ENCODE results near the gene EXOC3L4. TPM values are rescaled to one million over a fixed set of nuclear protein-coding genes. Genes with fewer than 3 reads are reported as not detected.
A peak's percentile ranks its signal among the peaks of the same experiment; 100 is the strongest.

EXOC3L4 gene
- total RNA-seq, 1 experiment from 2014 or later, result not detected

DNA sequence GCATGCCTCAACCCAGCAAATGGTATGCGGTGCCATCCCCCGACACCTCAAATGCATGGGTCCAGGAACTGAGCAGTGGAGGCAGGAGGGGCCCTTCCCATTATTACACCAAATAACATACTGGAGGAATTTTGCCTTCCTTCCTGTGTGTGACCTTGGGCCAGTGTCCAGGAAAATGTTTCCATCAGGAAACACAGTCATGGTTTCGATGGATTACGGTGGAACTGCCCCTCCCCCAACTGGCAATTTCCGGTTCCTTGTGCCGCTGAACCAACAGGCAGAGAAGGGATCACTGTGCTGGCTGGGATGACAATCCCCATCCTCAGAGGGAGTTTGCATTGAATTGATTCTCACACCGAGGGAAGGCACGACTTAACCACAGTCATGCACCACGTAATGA, 28.1 kb upstream of the EXOC3L4 start:
- CTCF ChIA-PET, result no interaction called here
- intact Hi-C loops (cut with micrococcal nuclease), result loop anchor here (2.0 kb wide), 1 partner anchor 56 kb away; no protein-coding TSS in a partner anchor
- TF ChIP-seq CTCF (IDR thresholded peaks at IDR 0.05; ENCODE audit: unreplicated experiment), result no peak
- no TSS peak for BruUV-seq (replicated peaks)
- Mint-ChIP-seq H3K36me3 (ENCODE audit: insufficient read depth, unreplicated experiment) (peaks cover 9% of the 10 kb centered on the region), H3K27ac (ENCODE audit: low read depth, unreplicated experiment) (no peak overlapping the region), H3K27me3 (ENCODE audit: insufficient read depth, unreplicated experiment) (no peaks in the 10 kb centered on the region), H3K4me3 (ENCODE audit: unreplicated experiment) (no peak overlapping the region), H3K9me3 (ENCODE audit: unreplicated experiment) (no peaks in the 10 kb centered on the region), H3K4me1 (ENCODE audit: insufficient read depth, unreplicated experiment) (peaks cover 19% of the 10 kb centered on the region)
- POLR2A ChIA-PET, result interaction anchor here (1.1 to 1.6 kb wide), 2 partner anchors 9 to 10 kb away, joined by 3 to 5 read pairs; partner anchors contain the start of gene CDC42BPB
- DNase-seq (ENCODE audit: unreplicated experiment), result peak; percentile 25

DNA sequence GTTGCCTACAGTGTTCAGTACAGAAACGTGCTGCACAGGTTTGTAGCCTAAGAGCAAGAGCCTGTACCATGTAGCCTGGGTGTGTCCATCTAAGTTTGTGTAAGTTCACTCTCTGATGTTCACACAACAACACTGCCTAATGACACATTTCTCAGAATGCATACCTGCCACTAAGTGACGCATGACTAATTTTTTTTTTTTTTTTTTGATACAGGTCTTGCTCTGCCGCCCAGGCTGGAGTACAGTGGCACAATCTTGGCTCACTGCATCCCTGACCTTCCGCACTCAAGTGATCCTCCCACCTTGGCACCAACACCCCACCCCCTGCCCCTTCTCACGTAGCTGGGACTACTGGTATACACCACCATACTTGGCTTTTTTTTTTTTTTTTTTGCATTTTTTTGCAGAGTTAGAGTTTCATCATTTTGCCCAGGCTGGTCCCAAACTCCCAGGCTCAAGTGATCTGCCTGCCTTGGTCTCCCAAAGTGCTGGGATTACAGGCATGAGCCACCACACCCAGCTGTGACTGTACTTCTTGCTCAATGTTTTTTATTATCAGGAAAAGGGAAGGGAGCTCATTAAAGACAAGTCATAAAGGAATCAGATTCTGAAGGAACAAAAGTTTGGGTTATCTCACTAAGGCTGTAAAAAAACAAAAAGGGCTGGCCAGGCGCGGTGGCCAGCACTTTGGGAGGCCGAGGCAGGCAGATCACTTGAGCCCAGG, 27.1 kb upstream of the EXOC3L4 start:
- Mint-ChIP-seq H3K27me3 (ENCODE audit: insufficient read depth, unreplicated experiment) (no peaks in the 10 kb centered on the region), H3K27ac (ENCODE audit: low read depth, unreplicated experiment) (peak overlapping the region; percentile 98), H3K4me3 (ENCODE audit: unreplicated experiment) (peak overlapping the region; percentile 13), H3K36me3 (ENCODE audit: insufficient read depth, unreplicated experiment) (peaks cover 9% of the 10 kb centered on the region), H3K4me1 (ENCODE audit: insufficient read depth, unreplicated experiment) (peaks cover 19% of the 10 kb centered on the region), H3K9me3 (ENCODE audit: unreplicated experiment) (no peaks in the 10 kb centered on the region)
- intact Hi-C loops (cut with micrococcal nuclease), result loop anchor here (2.0 kb wide), 1 partner anchor 57 kb away; no protein-coding TSS in a partner anchor
- ChIA-PET POLR2A (interaction anchor here (0.6 to 2.5 kb wide), 14 partner anchors 11 to 378 kb away, joined by 3 to 26 read pairs (median 3); partner anchors contain the start of gene CDC42BPB), CTCF (interaction anchor here (0.6 to 1.4 kb wide), 7 partner anchors 9 to 92 kb away, joined by 3 to 5 read pairs (median 3); no protein-coding TSS in a partner anchor)
- BruUV-seq (replicated peaks), result no TSS peak
- DNase-seq (ENCODE audit: unreplicated experiment), result peak; percentile 86
- no peak for TF ChIP-seq CTCF (IDR thresholded peaks at IDR 0.05; ENCODE audit: unreplicated experiment)

DNA sequence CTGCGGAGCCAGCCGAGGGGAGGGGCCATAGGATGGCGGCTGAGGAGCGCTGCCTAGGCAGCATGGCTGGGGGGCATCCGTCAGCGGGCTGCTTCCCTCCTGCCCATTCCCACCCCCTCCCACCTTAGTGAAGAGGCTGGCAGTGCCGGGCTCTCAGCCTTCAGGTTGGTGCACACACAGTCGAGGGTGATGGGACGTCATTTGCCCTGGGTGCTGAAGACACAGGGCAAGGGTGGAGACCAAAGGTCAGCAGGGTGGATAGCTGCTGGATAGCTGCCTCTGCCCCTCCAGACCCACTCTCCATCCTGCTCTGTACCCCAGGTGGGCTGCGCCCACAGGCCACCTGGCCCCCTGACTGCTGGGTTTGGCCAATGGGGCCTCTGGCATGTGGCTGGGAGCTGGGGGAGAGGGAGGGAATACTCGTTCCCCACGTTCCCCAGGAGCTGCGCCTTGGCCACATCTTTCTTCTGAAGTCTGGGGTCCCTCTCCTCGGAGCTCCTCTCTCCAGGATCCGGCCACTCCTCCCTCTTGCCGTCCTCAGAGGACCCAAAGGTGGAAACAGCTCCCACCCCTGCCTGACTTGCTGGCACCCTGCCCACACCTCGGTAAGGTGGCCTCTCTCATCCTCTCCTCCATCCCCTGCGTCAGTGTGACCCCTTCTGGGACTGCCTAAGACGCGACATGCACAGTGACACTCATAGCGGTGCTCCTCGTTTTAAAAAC, 26.0 kb upstream of the EXOC3L4 start:
- no peak for TF ChIP-seq CTCF (IDR thresholded peaks at IDR 0.05; ENCODE audit: unreplicated experiment)
- no peak for DNase-seq (ENCODE audit: unreplicated experiment)
- BruUV-seq (replicated peaks), result no TSS peak
- Mint-ChIP-seq H3K27ac (ENCODE audit: low read depth, unreplicated experiment) (peak overlapping the region; percentile 98), H3K36me3 (ENCODE audit: insufficient read depth, unreplicated experiment) (peaks cover 9% of the 10 kb centered on the region), H3K4me3 (ENCODE audit: unreplicated experiment) (peak overlapping the region; percentile 13), H3K9me3 (ENCODE audit: unreplicated experiment) (no peaks in the 10 kb centered on the region), H3K27me3 (ENCODE audit: insufficient read depth, unreplicated experiment) (no peaks in the 10 kb centered on the region), H3K4me1 (ENCODE audit: insufficient read depth, unreplicated experiment) (peaks cover 17% of the 10 kb centered on the region)
- intact Hi-C loops (cut with micrococcal nuclease), result no loop called here
- ChIA-PET POLR2A (interaction anchor here (0.8 to 2.5 kb wide), 8 partner anchors 11 to 228 kb away, joined by 3 to 26 read pairs (median 3); partner anchors contain the start of gene CDC42BPB), CTCF (interaction anchor here (0.7 to 1.4 kb wide), 4 partner anchors 10 to 323 kb away, joined by 3 to 5 read pairs (median 4); no protein-coding TSS in a partner anchor)
